Endodermal cell (in vitro differentiated cells): ENCODE data around the gene LRRN3. TPM values are rescaled to one million over a fixed set of nuclear protein-coding genes. Genes with fewer than 3 reads are reported as not detected.

Experiments
- DNase-seq: peaks from one replicate; pipeline ENCODE4 v3.0.0-alpha.2; 2017
- H3K27ac ChIP-seq: 2 replicates; pipeline ENCODE4 v1.5.1; 2013; ENCODE audit warnings: mild to moderate bottlenecking, low read depth, low read length, moderate library complexity
- H3K27me3 ChIP-seq: 2 replicates; pipeline ENCODE4 v1.6.1; 2013; ENCODE audit warnings: mild to moderate bottlenecking, low read length, moderate library complexity; ENCODE audit not compliant: insufficient read depth, control insufficient read depth, poor library complexity, severe bottlenecking
- H3K36me3 ChIP-seq: 2 replicates; pipeline ENCODE4 v1.7.0; 2013; ENCODE audit warnings: mild to moderate bottlenecking, low read length, moderate library complexity; ENCODE audit not compliant: control insufficient read depth, insufficient read depth
- H3K4me1 ChIP-seq: one replicate; pipeline ENCODE4 v1.7.0; 2013; ENCODE audit warnings: low read length; ENCODE audit not compliant: control insufficient read depth, insufficient read depth
- H3K4me3 ChIP-seq: 2 replicates; pipeline ENCODE4 v1.5.1; 2013; ENCODE audit warnings: mild to moderate bottlenecking, low read length, moderate library complexity
- H3K9ac ChIP-seq: 2 replicates; pipeline ENCODE4 v1.6.1; 2013; ENCODE audit warnings: mild to moderate bottlenecking, low read length, moderate library complexity; ENCODE audit not compliant: poor library complexity, severe bottlenecking; ENCODE audit errors: extremely low read depth
- H3K9me3 ChIP-seq: 2 replicates; pipeline ENCODE4 v1.6.1; 2013; ENCODE audit warnings: mild to moderate bottlenecking, low read length, moderate library complexity; ENCODE audit not compliant: control insufficient read depth
- H3K27ac Mint-ChIP-seq: 2 replicates; pipeline ENCODE4 v1.8.0; 2020; ENCODE audit warnings: mixed read lengths
- H3K27me3 Mint-ChIP-seq: 2 replicates; pipeline ENCODE4 v1.8.0; 2021; ENCODE audit warnings: mild to moderate bottlenecking, mixed read lengths; ENCODE audit not compliant: insufficient read depth
- H3K36me3 Mint-ChIP-seq: 2 replicates; pipeline ENCODE4 v1.8.0; 2020; ENCODE audit warnings: low read depth, mixed read lengths
- H3K4me1 Mint-ChIP-seq: 2 replicates; pipeline ENCODE4 v1.8.0; 2020; ENCODE audit warnings: mixed read lengths
- H3K4me3 Mint-ChIP-seq: 2 replicates; pipeline ENCODE4 v1.8.0; 2020; ENCODE audit warnings: mild to moderate bottlenecking, moderate library complexity, mixed read lengths
- H3K9me3 Mint-ChIP-seq: 2 replicates; pipeline ENCODE4 v1.8.0; 2020; ENCODE audit warnings: mild to moderate bottlenecking, mixed read lengths
- WGBS, 2 experiments: methylation state at CpG; one replicate each; pipeline versions ENCODE4 v1.1.5 to v1.1.7; 2013; ENCODE audit warnings: missing lambda C conversion rate in 2 of 2, mixed read lengths in 1 of 2; ENCODE audit not compliant: insufficient coverage in 1 of 2, insufficient read length in 1 of 2; 5-methylcytosine and 5-hydroxymethylcytosine counted together
- total RNA-seq, 2 donors: library from RNA; stranded (reverse); fragmentation: NEBNext Ultra II Directional in 1 of 2; extraction: Animal tissue kit (Norgen Biotek cat#: 25700) in 1 of 2; gene quantifications; 2 replicates in 1 of 2; 3 replicates in 1 of 2; pipeline ENCODE4 v1.2.1, GENCODE V29; 2021
- TF ChIP-seq, protein P1 (sequence below): fragments of 200-600 bp; sonication (generic); conservative IDR thresholded peaks from 2 replicates; pipeline ENCODE4 v1.5.0; 2021; ENCODE audit warnings: antibody characterized with exemption, mild to moderate bottlenecking

LRRN3 gene
- total RNA-seq, 2 donors from 2014 or later: 1.3 TPM; not detected in 1

DNA sequence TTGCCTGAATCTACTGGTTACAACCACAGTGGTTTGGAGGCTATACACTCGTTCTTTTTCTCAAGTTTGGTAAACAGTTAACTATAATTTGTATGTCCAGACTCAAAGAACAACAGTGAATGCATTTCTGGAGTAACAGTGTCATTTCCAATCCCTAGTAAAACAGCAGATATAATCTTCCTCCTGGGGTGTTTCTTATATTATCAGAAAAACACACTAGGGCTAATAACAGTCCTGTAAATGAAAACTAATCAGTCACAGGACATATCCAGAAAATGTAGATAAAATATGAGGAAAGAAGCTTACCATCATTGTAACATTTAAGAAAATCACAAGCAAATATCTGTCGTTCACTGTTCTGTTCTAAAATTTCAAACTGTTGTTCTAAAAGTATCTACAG lies 82.6 kb downstream of the LRRN3 start:
- TF ChIP-seq, protein P1, sequence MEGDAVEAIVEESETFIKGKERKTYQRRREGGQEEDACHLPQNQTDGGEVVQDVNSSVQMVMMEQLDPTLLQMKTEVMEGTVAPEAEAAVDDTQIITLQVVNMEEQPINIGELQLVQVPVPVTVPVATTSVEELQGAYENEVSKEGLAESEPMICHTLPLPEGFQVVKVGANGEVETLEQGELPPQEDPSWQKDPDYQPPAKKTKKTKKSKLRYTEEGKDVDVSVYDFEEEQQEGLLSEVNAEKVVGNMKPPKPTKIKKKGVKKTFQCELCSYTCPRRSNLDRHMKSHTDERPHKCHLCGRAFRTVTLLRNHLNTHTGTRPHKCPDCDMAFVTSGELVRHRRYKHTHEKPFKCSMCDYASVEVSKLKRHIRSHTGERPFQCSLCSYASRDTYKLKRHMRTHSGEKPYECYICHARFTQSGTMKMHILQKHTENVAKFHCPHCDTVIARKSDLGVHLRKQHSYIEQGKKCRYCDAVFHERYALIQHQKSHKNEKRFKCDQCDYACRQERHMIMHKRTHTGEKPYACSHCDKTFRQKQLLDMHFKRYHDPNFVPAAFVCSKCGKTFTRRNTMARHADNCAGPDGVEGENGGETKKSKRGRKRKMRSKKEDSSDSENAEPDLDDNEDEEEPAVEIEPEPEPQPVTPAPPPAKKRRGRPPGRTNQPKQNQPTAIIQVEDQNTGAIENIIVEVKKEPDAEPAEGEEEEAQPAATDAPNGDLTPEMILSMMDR: no peak

GRCh38 chr7:111173990-111174389 lies 83.1 kb downstream of the LRRN3 start:
- Mint-ChIP-seq H3K4me1 (no peaks in the 10 kb centered on the region), H3K9me3 (no peaks in the 10 kb centered on the region), H3K27ac (no peak overlapping the region), H3K4me3 (no peak overlapping the region), H3K36me3 (no peaks in the 10 kb centered on the region), H3K27me3 (no peaks in the 10 kb centered on the region)
- peaks cover 2% of the 10 kb centered on the region for H3K9me3 ChIP-seq
- no peaks in the 10 kb centered on the region for H3K4me1 ChIP-seq
- TF ChIP-seq, protein P1: no peak
- no peaks in the 10 kb centered on the region for H3K27me3 ChIP-seq
- no peak for DNase-seq
- no peak overlapping the region for H3K27ac ChIP-seq
- no peaks in the 10 kb centered on the region for H3K36me3 ChIP-seq
- no peak overlapping the region for H3K9ac ChIP-seq
- WGBS, 2 experiments: 83 to 92% methylated on average over 1 to 2 of the region's 2 CpGs
- H3K4me3 ChIP-seq: no peak overlapping the region

More for the DNA sequence above, 82.6 kb downstream of the LRRN3 start:
- Mint-ChIP-seq H3K27ac (no peak overlapping the region), H3K27me3 (no peaks in the 10 kb centered on the region), H3K4me1 (no peaks in the 10 kb centered on the region), H3K36me3 (no peaks in the 10 kb centered on the region), H3K9me3 (no peaks in the 10 kb centered on the region), H3K4me3 (no peak overlapping the region)
- no peaks in the 10 kb centered on the region for H3K27me3 ChIP-seq
- no peaks in the 10 kb centered on the region for H3K9me3 ChIP-seq
- H3K9ac ChIP-seq: no peak overlapping the region
- H3K4me3 ChIP-seq: no peak overlapping the region
- no peak for DNase-seq
- H3K36me3 ChIP-seq: no peaks in the 10 kb centered on the region
- no peaks in the 10 kb centered on the region for H3K4me1 ChIP-seq
- no peak overlapping the region for H3K27ac ChIP-seq
- 77% methylated on average over 1 of the region's 2 CpGs; no CpG with 5 or more reads in 1 of the 2 experiments for WGBS, 2 experiments

- Histone ChIP-seq H3K4me1 (no peaks in the 10 kb centered on the region), H3K36me3 (no peaks in the 10 kb centered on the region), H3K27me3 (no peaks in the 10 kb centered on the region), H3K9me3 (peaks cover 4% of the 10 kb centered on the region), H3K4me3 (no peak overlapping the region), H3K9ac (no peak overlapping the region), H3K27ac (no peak overlapping the region)
- Mint-ChIP-seq H3K4me1 (no peaks in the 10 kb centered on the region), H3K4me3 (no peak overlapping the region), H3K27me3 (no peaks in the 10 kb centered on the region), H3K9me3 (no peaks in the 10 kb centered on the region), H3K27ac (no peak overlapping the region), H3K36me3 (no peaks in the 10 kb centered on the region)
- DNase-seq: no peak
- TF ChIP-seq, protein P1: no peak
- WGBS, 2 experiments: 86 to 92% methylated on average over 1 to 3 of the region's 3 CpGs
Observed at GRCh38 chr7:111174510-111174909, 83.6 kb downstream of the LRRN3 start.
